ENCODE measurements around the gene ICAM1.

GRCh38 chr19:10292789-10293636, 22.1 kb downstream of the ICAM1 start:
- TF ChIP-seq POLR2AphosphoS5 (IDR thresholded peaks at IDR 0.05; ENCODE audit: low read depth, low read length) (no peak), SIN3A (IDR thresholded peaks at IDR 0.05; ENCODE audit: borderline replicate concordance, insufficient read depth, low read length) (no peak)

Measured in PFSK-1 (cell line).